Transverse colon (tissue), 4 donors: ENCODE results near the gene SLC50A1. TPM values are rescaled to one million over a fixed set of nuclear protein-coding genes. Genes with fewer than 3 reads are reported as not detected.
A peak's percentile ranks its signal among the peaks of the same experiment; 100 is the strongest.
"Not testable (repeated sequence)": the region's sequence is repeated elsewhere in the genome, so short reads cannot be mapped to it uniquely, and the experiment has no call there.

ENCODE experiments used
- DNase-seq: peaks from one replicate; pipeline ENCODE4 v3.0.0-alpha.2; 2019
- H3K27ac ChIP-seq, 4 donors: fragments of 200-600 bp; sonication (generic); 2 replicates each; pipeline ENCODE4 v1.5.1; 2016 to 2018; ENCODE audit warnings: inconsistent platforms in 4 of 4
- H3K27me3 ChIP-seq: fragments of 200-600 bp; sonication (generic); 2 replicates; pipeline ENCODE4 v1.5.1; 2017; ENCODE audit warnings: inconsistent platforms
- H3K36me3 ChIP-seq, 4 donors: fragments of 200-600 bp; sonication (generic); 2 replicates each; pipeline ENCODE4 v1.5.1; 2017 to 2019; ENCODE audit warnings: inconsistent platforms in 4 of 4
- H3K4me1 ChIP-seq, 4 donors: fragments of 200-600 bp; sonication (generic); 2 replicates each; pipeline ENCODE4 v1.5.1; 2017 to 2020; ENCODE audit warnings: inconsistent platforms in 4 of 4
- H3K4me3 ChIP-seq, 4 donors: fragments of 200-600 bp; sonication (generic); 1 replicate in 1 of 4; 2 replicates in 3 of 4; pipeline versions ENCODE4 v1.5.1 to v1.6.1; 2017 to 2019; ENCODE audit warnings: inconsistent platforms in 4 of 4
- H3K9me3 ChIP-seq, 2 donors: fragments of 200-600 bp; sonication (generic); 2 replicates each; pipeline ENCODE4 v1.5.1; 2017 to 2019; ENCODE audit warnings: inconsistent platforms in 2 of 2
- CTCF ChIP-seq, 5 experiments: fragments of 200-600 bp in 3 of 5; fragments of 450-650 bp in 2 of 5; sonication (generic) in 3 of 5; IDR thresholded peaks; 1 replicate in 2 of 5; 2 replicates in 3 of 5; pipeline ENCODE4 v1.5.1; 2016 to 2017; ENCODE audit warnings: antibody characterized with exemption in 5 of 5, inconsistent platforms in 3 of 5, mild to moderate bottlenecking in 2 of 5, moderate library complexity in 1 of 5
- EP300 ChIP-seq: sonication (generic); formaldehyde crosslinking; IDR thresholded peaks from one replicate; pipeline ENCODE4 v1.6.1; 2017; ENCODE audit warnings: antibody characterized with exemption, low read depth
- POLR2A ChIP-seq: fragments of 450-650 bp; IDR thresholded peaks from one replicate; pipeline ENCODE4 v1.6.1; 2016; ENCODE audit warnings: antibody characterized with exemption, mild to moderate bottlenecking, moderate library complexity
- POLR2AphosphoS5 ChIP-seq, 3 donors: sonication (generic); formaldehyde crosslinking; IDR thresholded peaks; one replicate each; pipeline ENCODE4 v1.6.1; 2016; ENCODE audit warnings: antibody characterized with exemption in 3 of 3
- WGBS, 2 donors: methylation state at CpG; one replicate each; pipeline ENCODE4 v1.1.5; 2018; ENCODE audit warnings: low coverage in 1 of 2; 5-methylcytosine and 5-hydroxymethylcytosine counted together
- in situ Hi-C, 4 donors: fragments of 200-750 bp; cut with MboI; loops; one replicate each; pipeline versions ENCODE4 v1.15.0 to v1.15.1; 2017; ENCODE audit warnings: low sequenced_read_pairs in 3 of 4, low pct_ligation_motif_present in 1 of 4, low pct_unique_long_range_greater_than_20kb in 1 of 4
- intact Hi-C: fragments of 100-400 bp; cut with DNase I; formaldehyde crosslinking; loops from one replicate; pipeline ENCODE4 v1.15.1; 2023; ENCODE audit warnings: low total_unique reads
- total RNA-seq, 4 donors: library from RNA; depleted of rRNA; stranded (reverse); fragments of >200 nt; gene quantifications; one replicate each; pipeline ENCODE4 v1.1.0, GENCODE V29; 2016

SLC50A1 gene
- total RNA-seq, 4 donors from 2014 or later: 5.2 to 199 (median 44.4) TPM

GRCh38 chr1:155158991-155159390, 23.3 kb downstream of the SLC50A1 start:
- no peak overlapping the region for H3K27ac ChIP-seq
- no peaks in the 10 kb centered on the region for H3K4me1 ChIP-seq
- no peaks in the 10 kb centered on the region for H3K27me3 ChIP-seq
- intact Hi-C loops: no loop called here
- H3K9me3 ChIP-seq: no peaks in the 10 kb centered on the region
- H3K4me3 ChIP-seq: no peak overlapping the region
- in situ Hi-C loops: loop anchor here in 1 of 4 donors (25.0 kb wide), 1 partner anchor 247 kb away; no protein-coding TSS in a partner anchor
- H3K36me3 ChIP-seq: no peaks in the 10 kb centered on the region
- TF ChIP-seq CTCF (IDR thresholded peaks at IDR 0.05): no peak
- no peak for DNase-seq
- 75 to 76% methylated on average over 1 of the region's 1 CpG for WGBS, 2 donors

GRCh38 chr1:155160128-155160527, 24.5 kb downstream of the SLC50A1 start:
- no peak for DNase-seq
- Histone ChIP-seq H3K27me3 (no peaks in the 10 kb centered on the region), H3K36me3 (no peaks in the 10 kb centered on the region), H3K27ac (no peak overlapping the region), H3K9me3 (no peaks in the 10 kb centered on the region), H3K4me1 (no peaks in the 10 kb centered on the region), H3K4me3 (no peak overlapping the region)
- TF ChIP-seq POLR2AphosphoS5 (IDR thresholded peaks at IDR 0.05): no peak
- TF ChIP-seq EP300: no peak
- no peak for TF ChIP-seq CTCF (IDR thresholded peaks at IDR 0.05)
- TF ChIP-seq POLR2A: no peak
- 83 to 84% methylated on average over 5 to 8 of the region's 8 CpGs for WGBS, 2 donors
- in situ Hi-C loops: loop anchor here in 2 of 4 donors (10.0 to 25.0 kb wide), 2 partner anchors 65 to 248 kb away; no protein-coding TSS in a partner anchor
- intact Hi-C loops: no loop called here

- DNase-seq, H3K27me3 ChIP-seq, H3K27ac ChIP-seq, intact Hi-C loops, H3K4me3 ChIP-seq, H3K36me3 ChIP-seq, H3K9me3 ChIP-seq: not testable (repeated sequence)
- WGBS, 2 donors: 93% methylated on average over 4 of the region's 6 CpGs; no CpG with 5 or more reads in 1 of the 2 donors
- in situ Hi-C loops: loop anchor here in 2 of 4 donors (10.0 to 25.0 kb wide), 2 partner anchors 68 to 250 kb away; no protein-coding TSS in a partner anchor
- peaks cover 7 to 12% (median 8%) of the 10 kb centered on the region in 4 donors for H3K4me1 ChIP-seq
Measured at GRCh38 chr1:155162631-155163030, 27.0 kb downstream of the SLC50A1 start.

- H3K27ac ChIP-seq, H3K4me3 ChIP-seq, H3K36me3 ChIP-seq, H3K27me3 ChIP-seq, DNase-seq, H3K9me3 ChIP-seq, intact Hi-C loops: not testable (repeated sequence)
- in situ Hi-C loops: loop anchor here in 2 of 4 donors (10.0 to 25.0 kb wide), 2 partner anchors 69 to 251 kb away; no protein-coding TSS in a partner anchor
- peaks cover 9 to 17% (median 11%) of the 10 kb centered on the region in 4 donors for H3K4me1 ChIP-seq
- 94% methylated on average over 2 to 4 of the region's 4 CpGs for WGBS, 2 donors
Measured at GRCh38 chr1:155163785-155164184, 28.1 kb downstream of the SLC50A1 start.

- DNase-seq: not testable (repeated sequence)
- in situ Hi-C loops: loop anchor here (5.0 to 25.0 kb wide), 3 partner anchors 70 to 252 kb away; no protein-coding TSS in a partner anchor
Measured at GRCh38 chr1:155164625-155165024, 29.0 kb downstream of the SLC50A1 start.

GRCh38 chr1:155166051-155166470, 30.4 kb downstream of the SLC50A1 start:
- TF ChIP-seq EP300: no peak
- TF ChIP-seq POLR2A: no peak
- no peak for TF ChIP-seq CTCF (IDR thresholded peaks at IDR 0.05)
- TF ChIP-seq POLR2AphosphoS5 (IDR thresholded peaks at IDR 0.05): no peak
- H3K27me3 ChIP-seq: no peaks in the 10 kb centered on the region
- H3K36me3 ChIP-seq: no peaks in the 10 kb centered on the region
- 68 to 78% methylated on average over 5 to 8 of the region's 8 CpGs for WGBS, 2 donors
- H3K9me3 ChIP-seq: no peaks in the 10 kb centered on the region
- intact Hi-C loops: loop anchor here (2.0 kb wide), 1 partner anchor 71 kb away; no protein-coding TSS in a partner anchor
- peaks cover 9 to 17% (median 11%) of the 10 kb centered on the region in 4 donors for H3K4me1 ChIP-seq
- H3K27ac ChIP-seq: peak overlapping the region in 2 of 4 donors; percentile 46 to 54
- DNase-seq: no peak
- in situ Hi-C loops: loop anchor here (5.0 to 25.0 kb wide), 3 partner anchors 71 to 254 kb away; no protein-coding TSS in a partner anchor
- no peak overlapping the region for H3K4me3 ChIP-seq

More at GRCh38 chr1:155164625-155165024, 29.0 kb downstream of the SLC50A1 start:
- peaks cover 9 to 17% (median 11%) of the 10 kb centered on the region in 4 donors for H3K4me1 ChIP-seq
- H3K27ac ChIP-seq, H3K36me3 ChIP-seq, H3K9me3 ChIP-seq, H3K4me3 ChIP-seq, H3K27me3 ChIP-seq, intact Hi-C loops: not testable (repeated sequence)
- 89 to 95% methylated on average over 6 to 11 of the region's 11 CpGs for WGBS, 2 donors
